Naive thymus-derived CD4-positive, alpha-beta T cell (primary cell): ENCODE measurements around the gene PARP2. TPM values are rescaled to one million over a fixed set of nuclear protein-coding genes. Genes with fewer than 3 reads are reported as not detected.

ENCODE experiments used
- ATAC-seq: fragments of 150-1000 bp; cut with Tn5 transposase; 2 replicates; pipeline ENCODE4 v1.10.0; 2021; ENCODE audit warnings: mild to moderate bottlenecking, moderate library complexity
- CTCF ChIA-PET: fragments of 350-600 bp; sonication (Branson Sonifier 250); formaldehyde crosslinking; loops from one replicate; lab custom pipeline; 2021; ENCODE audit warnings: antibody characterized with exemption; lab: Charles Lee
- POLR2A ChIA-PET: fragments of 350-600 bp; sonication (Branson Sonifier 250); formaldehyde crosslinking; loops from one replicate; lab custom pipeline; 2021; ENCODE audit warnings: antibody characterized with exemption, inconsistent platforms; lab: Charles Lee
- DNase-seq, 9 donors: peaks; one replicate each; pipeline versions ENCODE4 v3.0.0 to v3.0.0-alpha.2; 2020 to 2022; ENCODE audit warnings: mixed read lengths in 1 of 9
- H3K27ac ChIP-seq: one replicate; pipeline ENCODE4 v1.7.0; 2013; ENCODE audit warnings: mild to moderate bottlenecking, low read depth, low read length, moderate library complexity
- H3K27me3 ChIP-seq, 2 donors: one replicate each; pipeline ENCODE4 v1.7.0; 2013; ENCODE audit warnings: low read length in 2 of 2, mild to moderate bottlenecking in 2 of 2, moderate library complexity in 2 of 2; ENCODE audit not compliant: control insufficient read depth in 2 of 2, insufficient read depth in 2 of 2
- H3K36me3 ChIP-seq, 3 experiments: 1 replicate in 2 of 3; 2 replicates in 1 of 3; pipeline ENCODE4 v1.7.0; 2013; ENCODE audit warnings: low read length in 3 of 3, mild to moderate bottlenecking in 3 of 3, moderate library complexity in 1 of 3; ENCODE audit not compliant: insufficient read depth in 3 of 3, control insufficient read depth in 2 of 3
- H3K4me1 ChIP-seq, 2 donors: one replicate each; pipeline ENCODE4 v1.7.0; 2013; ENCODE audit warnings: low read length in 2 of 2, mild to moderate bottlenecking in 2 of 2, moderate library complexity in 1 of 2; ENCODE audit not compliant: control insufficient read depth in 2 of 2, insufficient read depth in 2 of 2
- H3K4me3 ChIP-seq: 2 replicates; pipeline ENCODE4 v1.7.0; 2013; ENCODE audit warnings: mild to moderate bottlenecking, low read length
- H3K9me3 ChIP-seq, 3 experiments: 1 replicate in 2 of 3; 2 replicates in 1 of 3; pipeline ENCODE4 v1.7.0; 2013; ENCODE audit warnings: low read length in 3 of 3; ENCODE audit not compliant: control insufficient read depth in 2 of 3
- H3K27ac Mint-ChIP-seq, 9 donors: one replicate each; pipeline ENCODE4 v1.8.0; 2020 to 2022; ENCODE audit warnings: mixed read lengths in 9 of 9, mild to moderate bottlenecking in 8 of 9, moderate library complexity in 5 of 9, inconsistent platforms in 2 of 9
- H3K27me3 Mint-ChIP-seq, 5 donors: one replicate each; pipeline ENCODE4 v1.8.0; 2021 to 2022; ENCODE audit warnings: mixed read lengths in 5 of 5, mild to moderate bottlenecking in 1 of 5
- H3K36me3 Mint-ChIP-seq, 5 donors: one replicate each; pipeline ENCODE4 v1.8.0; 2020 to 2022; ENCODE audit warnings: mixed read lengths in 5 of 5, mild to moderate bottlenecking in 3 of 5, inconsistent platforms in 1 of 5
- H3K4me1 Mint-ChIP-seq, 7 donors: one replicate each; pipeline ENCODE4 v1.8.0; 2020 to 2022; ENCODE audit warnings: mixed read lengths in 7 of 7, mild to moderate bottlenecking in 3 of 7, inconsistent platforms in 1 of 7
- H3K4me3 Mint-ChIP-seq, 10 donors: one replicate each; pipeline ENCODE4 v1.8.0; 2020 to 2022; ENCODE audit warnings: mild to moderate bottlenecking in 10 of 10, mixed read lengths in 10 of 10, moderate library complexity in 6 of 10, inconsistent platforms in 2 of 10
- H3K9me3 Mint-ChIP-seq, 11 donors: one replicate each; pipeline ENCODE4 v1.8.0; 2020 to 2022; ENCODE audit warnings: mixed read lengths in 11 of 11, mild to moderate bottlenecking in 4 of 11, inconsistent platforms in 1 of 11, moderate library complexity in 1 of 11
- intact Hi-C, 2 donors: fragments of 100-400 bp; cut with micrococcal nuclease; formaldehyde crosslinking; loops; one replicate each; pipeline ENCODE4 v1.15.1; 2023
- polyA plus RNA-seq, 2 donors: library from polyadenylated mRNA; unstranded; fragments of 300-500 nt; fragmentation: Illumina TruSeq; gene quantifications; one replicate each; pipeline ENCODE4 v1.2.3, GENCODE V29; 2021
- total RNA-seq, 6 experiments: library from RNA in 5 of 6; stranded (reverse) in 5 of 6; gene quantifications; 1 replicate in 5 of 6; 2 replicates in 1 of 6; pipeline ENCODE4 v1.2.3 and lab custom pipeline; 2021 to 2026

Gene PARP2
- total and polyA plus RNA-seq, 7 experiments from 2014 or later = 9.8 to 24.5 (median 18.9) TPM

GRCh38 chr14:20383636-20384035 is 40.2 kb downstream of the PARP2 start:
- intact Hi-C loops = no loop called here
- peaks cover 0 to 5% (median 0%) of the 10 kb centered on the region in 7 donors for H3K4me1 Mint-ChIP-seq
- ChIA-PET CTCF (interaction anchor here (0.6 kb wide), 1 partner anchor 145 kb away, joined by 3 read pairs; no protein-coding TSS in a partner anchor), POLR2A (no interaction called here)
- no peaks in the 10 kb centered on the region for H3K27me3 ChIP-seq
- H3K4me3 ChIP-seq = no peak overlapping the region
- H3K4me1 ChIP-seq = no peaks in the 10 kb centered on the region
- no peak for ATAC-seq
- no peak for DNase-seq
- peak overlapping the region in 1 of 9 donors; percentile 59 for H3K27ac Mint-ChIP-seq
- no peak overlapping the region for H3K4me3 Mint-ChIP-seq
- H3K9me3 Mint-ChIP-seq = no peaks in the 10 kb centered on the region
- H3K36me3 ChIP-seq = peaks cover 36 to 96% (median 45%) of the 10 kb centered on the region in 3 experiments
- H3K27me3 Mint-ChIP-seq = no peaks in the 10 kb centered on the region
- peaks cover 14 to 77% (median 32%) of the 10 kb centered on the region in 5 donors for H3K36me3 Mint-ChIP-seq
- H3K9me3 ChIP-seq = no peaks in the 10 kb centered on the region
- H3K27ac ChIP-seq = no peak overlapping the region

- ChIA-PET CTCF (no interaction called here), POLR2A (no interaction called here)
- intact Hi-C loops = no loop called here
- no peak overlapping the region for H3K27ac ChIP-seq
- H3K4me1 Mint-ChIP-seq = peaks cover 0 to 6% (median 0%) of the 10 kb centered on the region in 7 donors
- no peaks in the 10 kb centered on the region for H3K4me1 ChIP-seq
- H3K27me3 Mint-ChIP-seq = no peaks in the 10 kb centered on the region
- H3K9me3 Mint-ChIP-seq = no peaks in the 10 kb centered on the region
- H3K27ac Mint-ChIP-seq = no peak overlapping the region
- no peak overlapping the region for H3K4me3 Mint-ChIP-seq
- H3K4me3 ChIP-seq = no peak overlapping the region
- H3K36me3 Mint-ChIP-seq = peaks cover 17 to 80% (median 36%) of the 10 kb centered on the region in 5 donors
- no peaks in the 10 kb centered on the region for H3K9me3 ChIP-seq
- ATAC-seq = no peak
- H3K36me3 ChIP-seq = peaks cover 36 to 96% (median 48%) of the 10 kb centered on the region in 3 experiments
- H3K27me3 ChIP-seq = no peaks in the 10 kb centered on the region
- DNase-seq = no peak
These were observed 40.9 kb downstream of the PARP2 start for GRCh38 chr14:20384321-20384720.

- ATAC-seq = no peak
- ChIA-PET CTCF (interaction anchor here (0.8 kb wide), 1 partner anchor 126 kb away, joined by 3 read pairs; no protein-coding TSS in a partner anchor), POLR2A (no interaction called here)
- Mint-ChIP-seq H3K27me3 (no peaks in the 10 kb centered on the region), H3K9me3 (no peaks in the 10 kb centered on the region), H3K4me3 (no peak overlapping the region), H3K36me3 (peaks cover 16 to 80% (median 36%) of the 10 kb centered on the region in 5 donors), H3K4me1 (peaks cover 0 to 7% (median 0%) of the 10 kb centered on the region in 7 donors), H3K27ac (no peak overlapping the region)
- intact Hi-C loops = no loop called here
- Histone ChIP-seq H3K9me3 (no peaks in the 10 kb centered on the region), H3K4me1 (no peaks in the 10 kb centered on the region), H3K27me3 (no peaks in the 10 kb centered on the region), H3K27ac (no peak overlapping the region), H3K4me3 (no peak overlapping the region), H3K36me3 (peaks cover 36 to 96% (median 47%) of the 10 kb centered on the region in 3 experiments)
- no peak for DNase-seq
These were observed 41.5 kb downstream of the PARP2 start for GRCh38 chr14:20384886-20385285.

- Histone ChIP-seq H3K27me3 (no peaks in the 10 kb centered on the region), H3K4me3 (no peak overlapping the region), H3K27ac (no peak overlapping the region), H3K4me1 (no peaks in the 10 kb centered on the region), H3K36me3 (peaks cover 33 to 94% (median 48%) of the 10 kb centered on the region in 3 experiments), H3K9me3 (no peaks in the 10 kb centered on the region)
- ATAC-seq (no peak), DNase-seq (no peak)
- no peak overlapping the region for H3K4me3 Mint-ChIP-seq
- POLR2A ChIA-PET = no interaction called here
- no peaks in the 10 kb centered on the region for H3K27me3 Mint-ChIP-seq
- CTCF ChIA-PET = no interaction called here
- peaks cover 20 to 78% (median 34%) of the 10 kb centered on the region in 5 donors for H3K36me3 Mint-ChIP-seq
- intact Hi-C loops = no loop called here
- no peak overlapping the region for H3K27ac Mint-ChIP-seq
- peaks cover 0 to 7% (median 0%) of the 10 kb centered on the region in 7 donors for H3K4me1 Mint-ChIP-seq
- H3K9me3 Mint-ChIP-seq = no peaks in the 10 kb centered on the region
These were observed 42.9 kb downstream of the PARP2 start for GRCh38 chr14:20386276-20386855.

GRCh38 chr14:20387576-20387975 is 44.1 kb downstream of the PARP2 start:
- ATAC-seq (peak; percentile 80), DNase-seq (no peak)
- Mint-ChIP-seq H3K4me1 (peaks cover 0 to 7% (median 0%) of the 10 kb centered on the region in 7 donors), H3K27me3 (no peaks in the 10 kb centered on the region), H3K9me3 (no peaks in the 10 kb centered on the region), H3K4me3 (no peak overlapping the region), H3K36me3 (peaks cover 17 to 74% (median 35%) of the 10 kb centered on the region in 5 donors), H3K27ac (no peak overlapping the region)
- H3K27me3 ChIP-seq = no peaks in the 10 kb centered on the region
- H3K27ac ChIP-seq = no peak overlapping the region
- ChIA-PET CTCF (interaction anchor here (0.6 to 1.4 kb wide), 2 partner anchors 59 to 221 kb away, joined by 3 to 4 read pairs; no protein-coding TSS in a partner anchor), POLR2A (interaction anchor here (0.6 to 1.4 kb wide), 2 partner anchors 8 to 236 kb away, joined by 3 read pairs; no protein-coding TSS in a partner anchor)
- peaks cover 31 to 94% (median 47%) of the 10 kb centered on the region in 3 experiments for H3K36me3 ChIP-seq
- H3K4me1 ChIP-seq = no peaks in the 10 kb centered on the region
- intact Hi-C loops = no loop called here
- H3K9me3 ChIP-seq = no peaks in the 10 kb centered on the region
- H3K4me3 ChIP-seq = no peak overlapping the region

GRCh38 chr14:20388159-20388558 is 44.7 kb downstream of the PARP2 start:
- peaks cover 31 to 88% (median 47%) of the 10 kb centered on the region in 3 experiments for H3K36me3 ChIP-seq
- Mint-ChIP-seq H3K27me3 (no peaks in the 10 kb centered on the region), H3K27ac (peak overlapping the region in 1 of 9 donors; percentile 22), H3K4me3 (no peak overlapping the region), H3K4me1 (peaks cover 0 to 7% (median 0%) of the 10 kb centered on the region in 7 donors), H3K36me3 (peaks cover 17 to 74% (median 37%) of the 10 kb centered on the region in 5 donors), H3K9me3 (no peaks in the 10 kb centered on the region)
- H3K9me3 ChIP-seq = no peaks in the 10 kb centered on the region
- no peak overlapping the region for H3K27ac ChIP-seq
- no peak overlapping the region for H3K4me3 ChIP-seq
- H3K27me3 ChIP-seq = no peaks in the 10 kb centered on the region
- CTCF ChIA-PET = interaction anchor here (1.4 kb wide), 1 partner anchor 221 kb away, joined by 3 read pairs; no protein-coding TSS in a partner anchor
- H3K4me1 ChIP-seq = no peaks in the 10 kb centered on the region
- ATAC-seq (no peak), DNase-seq (no peak)
- intact Hi-C loops = no loop called here
- POLR2A ChIA-PET = interaction anchor here (0.7 to 1.4 kb wide), 4 partner anchors 9 to 140 kb away, joined by 3 read pairs; partner anchors contain the start of gene PIP4P1
